Measurements from ENCODE around the gene ANXA4. TPM values are rescaled to one million over a fixed set of nuclear protein-coding genes. Genes with fewer than 3 reads are reported as not detected.

ANXA4 gene
- polyA plus RNA-seq, 2 of the 4 experiments (the other 2 are of a cell fraction), result 341 to 554 TPM

DNA sequence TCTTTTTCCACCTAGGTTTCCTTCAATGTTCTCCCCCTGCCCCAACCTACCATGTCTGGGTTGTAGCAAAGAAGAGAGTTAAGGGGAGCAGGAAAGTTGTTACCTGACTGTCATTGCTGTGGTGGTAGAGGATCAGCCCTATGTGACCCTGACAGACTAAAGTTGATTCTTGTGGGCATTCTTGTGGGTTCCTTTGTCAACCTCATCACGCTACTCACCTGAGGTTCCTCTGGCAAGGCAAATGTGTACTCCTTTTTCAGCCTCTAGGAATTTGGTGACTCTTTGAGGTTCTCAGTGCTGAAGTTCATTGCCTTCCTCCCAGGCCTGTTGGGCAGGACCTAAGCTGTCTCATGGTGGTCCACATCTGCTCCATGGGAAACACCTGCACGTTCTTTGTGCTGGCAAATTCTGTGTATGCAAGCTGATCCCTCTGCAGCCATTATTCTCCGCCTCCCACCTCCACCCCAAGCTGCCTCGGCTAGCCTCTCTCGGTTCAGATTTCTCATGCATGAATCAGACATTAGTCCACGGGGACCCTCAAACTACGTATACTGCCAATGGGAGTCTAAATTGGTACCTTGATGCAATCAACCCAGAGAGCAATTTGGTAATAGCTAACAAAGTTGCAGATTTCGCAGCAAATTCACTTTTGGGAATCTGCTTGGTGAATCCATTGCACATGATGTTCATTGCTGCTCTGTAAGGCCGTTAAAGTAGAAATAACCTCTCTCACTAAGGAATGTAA, 86.0 kb downstream of the ANXA4 start:
- CTCF ChIA-PET, result interaction anchor here (1.1 to 6.1 kb wide), 5 partner anchors 12 to 113 kb away, joined by 3 to 61 read pairs (median 4); no protein-coding TSS in a partner anchor
- H3K4me2 ChIP-seq, result peak overlapping the region; percentile 78
- peak overlapping the region; percentile 86 to 88 for H3K27ac ChIP-seq
- TF ChIP-seq, protein P1, sequence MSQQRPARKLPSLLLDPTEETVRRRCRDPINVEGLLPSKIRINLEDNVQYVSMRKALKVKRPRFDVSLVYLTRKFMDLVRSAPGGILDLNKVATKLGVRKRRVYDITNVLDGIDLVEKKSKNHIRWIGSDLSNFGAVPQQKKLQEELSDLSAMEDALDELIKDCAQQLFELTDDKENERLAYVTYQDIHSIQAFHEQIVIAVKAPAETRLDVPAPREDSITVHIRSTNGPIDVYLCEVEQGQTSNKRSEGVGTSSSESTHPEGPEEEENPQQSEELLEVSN (IDR thresholded peaks at IDR 0.05; ENCODE audit: borderline replicate concordance, low read depth), result no peak
- TF ChIP-seq JUN (IDR thresholded peaks at IDR 0.05), result peak in 1 of 2 experiments; percentile 34; a peak in 1 of 5 replicates
- FAIRE-seq, result no peak
- POLR2A ChIA-PET, result interaction anchor here (1.1 to 1.9 kb wide), 4 partner anchors 22 to 103 kb away, joined by 3 to 9 read pairs (median 6); partner anchors contain the start of gene ANXA4
- 82% methylated on average over 9 of the region's 9 CpGs for WGBS (ENCODE audit: missing lambda C conversion rate)
- peaks cover 15% of the 10 kb centered on the region for H3K4me1 ChIP-seq
- H3K9me3 ChIP-seq, result no peaks in the 10 kb centered on the region
- DNase-seq (ENCODE audit: low read depth in 1 of 2, low spot score in 1 of 2), result no peak
- no peak for ATAC-seq
- H3K4me3 ChIP-seq, result no peak overlapping the region

GRCh38 chr2:69828938-69829255, 87.0 kb downstream of the ANXA4 start:
- TF ChIP-seq CHD2 (IDR thresholded peaks at IDR 0.05; ENCODE audit: low read length, partially characterized antibody), result no peak
- no peak for TF ChIP-seq CTCF (IDR thresholded peaks at IDR 0.05)
- TF ChIP-seq ESRRA (IDR thresholded peaks at IDR 0.05; ENCODE audit: borderline replicate concordance, low read length), result no peak
- no peak for TF ChIP-seq CEBPB (IDR thresholded peaks at IDR 0.05)
- TF ChIP-seq KDM5A (IDR thresholded peaks at IDR 0.05), result no peak
- no peak for TF ChIP-seq RAD21 (conservative IDR thresholded peaks at IDR 0.05 in 1 of 2, IDR thresholded peaks at IDR 0.05 in 1 of 2)
- H3K9me3 ChIP-seq, result no peaks in the 10 kb centered on the region
- 6% methylated on average over 7 of the region's 7 CpGs for WGBS (ENCODE audit: missing lambda C conversion rate)
- ATAC-seq, result peak; percentile 47 to 67; a peak in 5 of 6 replicates
- peak overlapping the region; percentile 91 for H3K4me3 ChIP-seq
- ChIA-PET POLR2A (interaction anchor here (0.6 to 1.9 kb wide), 7 partner anchors 17 to 104 kb away, joined by 3 to 9 read pairs (median 4); partner anchors contain the start of genes ANXA4 and SNRNP27), CTCF (interaction anchor here (0.9 to 6.1 kb wide), 5 partner anchors 13 to 114 kb away, joined by 3 to 61 read pairs (median 5); partner anchors contain the start of gene ANXA4)
- no peak for DNase-seq (ENCODE audit: low read depth in 1 of 2, low spot score in 1 of 2)
- peaks cover 15% of the 10 kb centered on the region for H3K4me1 ChIP-seq
- H3K27ac ChIP-seq, result peak overlapping the region; percentile 86 to 88
- peak overlapping the region; percentile 78 for H3K4me2 ChIP-seq
- no peak for FAIRE-seq

GRCh38 chr2:69829256-69830044, 87.5 kb downstream of the ANXA4 start, which contains the start of gene GMCL1:
Gene GMCL1, plus strand, starts transcription at chr2:69829660. Its CDS starts 233 bp downstream, at chr2:69829893.
- WGBS (ENCODE audit: missing lambda C conversion rate), result 2% methylated on average over 52 of the region's 74 CpGs
- peak within 1 kb of the TSS; percentile 86 to 88 for H3K27ac ChIP-seq
- ChIA-PET CTCF (interaction anchor here (0.6 to 6.1 kb wide), 7 partner anchors 13 to 264 kb away, joined by 3 to 61 read pairs (median 5); partner anchors contain the start of gene ANXA4), POLR2A (interaction anchor here (0.9 to 1.9 kb wide), 6 partner anchors 17 to 105 kb away, joined by 3 to 9 read pairs (median 4); partner anchors contain the start of genes ANXA4 and SNRNP27)
- peak within 1 kb of the TSS; percentile 78 for H3K4me2 ChIP-seq
- no peaks in the 10 kb centered on the region for H3K9me3 ChIP-seq
- peak within 1 kb of the TSS; percentile 91 for H3K4me3 ChIP-seq
- ATAC-seq (peak; percentile 92 to 95), DNase-seq (ENCODE audit: low read depth in 1 of 2, low spot score in 1 of 2) (peak; percentile 73 to 97), FAIRE-seq (no peak)
- H3K4me1 ChIP-seq, result peaks cover 15% of the 10 kb centered on the region
- no peak for TF ChIP-seq CTCF (IDR thresholded peaks at IDR 0.05)
- TF ChIP-seq CBX2 (IDR thresholded peaks at IDR 0.05; ENCODE audit: borderline replicate concordance, low read depth), result no peak
- peak; percentile 97 to 99 for TF ChIP-seq CEBPB (IDR thresholded peaks at IDR 0.05)
- TF ChIP-seq NPAS2 (CRISPR knock-in tag; IDR thresholded peaks at IDR 0.05; ENCODE audit: borderline replicate concordance), result no peak
- 0 out of 5 replicates have a peak, but pooled peaks of 1 of the 2 experiments have one; percentile 29 for TF ChIP-seq EP300 (IDR thresholded peaks at IDR 0.05)
- TF ChIP-seq FOSB (CRISPR knock-in tag; IDR thresholded peaks at IDR 0.05), result no peak
- TF ChIP-seq FOXS1 (CRISPR knock-in tag; IDR thresholded peaks at IDR 0.05), result no peak
- TF ChIP-seq NR3C1 (IDR thresholded peaks at IDR 0.05), result no peak
- TF ChIP-seq ZFP36 (IDR thresholded peaks at IDR 0.05; ENCODE audit: borderline replicate concordance, partially characterized antibody), result no peak
- TF ChIP-seq JUN (IDR thresholded peaks at IDR 0.05), result peak; percentile 63 to 81
- TF ChIP-seq USF2 (IDR thresholded peaks at IDR 0.05), result no peak
- TF ChIP-seq NFE2L2 (conservative IDR thresholded peaks at IDR 0.05; ENCODE audit: low read length), result no peak
- no peak for TF ChIP-seq ESRRA (IDR thresholded peaks at IDR 0.05; ENCODE audit: borderline replicate concordance, low read length)
- TF ChIP-seq TP53 (CRISPR knock-in tag; IDR thresholded peaks at IDR 0.05), result no peak
- no peak for TF ChIP-seq CBX8 (IDR thresholded peaks at IDR 0.05)
- no peak for TF ChIP-seq CHD2 (IDR thresholded peaks at IDR 0.05; ENCODE audit: low read length, partially characterized antibody)
- TF ChIP-seq HOXB5 (CRISPR knock-in tag; IDR thresholded peaks at IDR 0.05), result no peak
- TF ChIP-seq HOXB13 (CRISPR knock-in tag; IDR thresholded peaks at IDR 0.05; ENCODE audit: low read depth), result no peak
- no peak for TF ChIP-seq RNF2 (IDR thresholded peaks at IDR 0.05; ENCODE audit: borderline replicate concordance, low read depth)
- TF ChIP-seq HDAC2 (IDR thresholded peaks at IDR 0.05), result no peak

Data from A549 (cell line).